HG03354 (cell line): ENCODE measurements around the gene LRRFIP2.
A peak's percentile ranks its signal among the peaks of the same experiment; 100 is the strongest.
"Not testable (repeated sequence)": the region's sequence is repeated elsewhere in the genome, so short reads cannot be mapped to it uniquely, and the experiment has no call there.

Source experiments
- ATAC-seq: cut with Tn5 transposase; IDR thresholded peaks from one replicate; pipeline ENCODE4 v1.9.1; 2021; ENCODE audit warnings: mild to moderate bottlenecking; ENCODE audit not compliant: unreplicated experiment, poor library complexity, severe bottlenecking

The LRRFIP2 gene

DNA sequence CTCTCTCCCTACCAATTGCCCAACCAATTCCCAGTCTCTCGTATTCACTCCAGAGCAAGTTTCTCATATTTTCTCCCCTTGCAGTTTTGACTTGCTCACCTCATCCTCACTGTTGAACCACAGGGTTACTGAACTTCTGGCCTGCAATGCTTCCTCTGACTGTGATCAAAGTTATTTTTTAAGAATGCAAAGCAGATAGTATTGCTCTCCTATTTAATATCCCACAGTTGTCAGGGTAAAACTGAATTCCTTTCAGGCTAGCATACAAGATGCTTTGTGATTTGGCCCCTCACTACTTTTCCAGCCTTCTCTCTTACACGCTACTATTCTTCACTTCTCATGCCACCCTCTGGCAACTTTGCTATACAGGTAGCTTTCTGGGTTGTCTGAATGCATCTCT is 80.9 kb downstream of the LRRFIP2 start:
- no peak for ATAC-seq

GRCh38 chr3:37092484-37092883 is 81.9 kb downstream of the LRRFIP2 start:
- no peak for ATAC-seq

DNA sequence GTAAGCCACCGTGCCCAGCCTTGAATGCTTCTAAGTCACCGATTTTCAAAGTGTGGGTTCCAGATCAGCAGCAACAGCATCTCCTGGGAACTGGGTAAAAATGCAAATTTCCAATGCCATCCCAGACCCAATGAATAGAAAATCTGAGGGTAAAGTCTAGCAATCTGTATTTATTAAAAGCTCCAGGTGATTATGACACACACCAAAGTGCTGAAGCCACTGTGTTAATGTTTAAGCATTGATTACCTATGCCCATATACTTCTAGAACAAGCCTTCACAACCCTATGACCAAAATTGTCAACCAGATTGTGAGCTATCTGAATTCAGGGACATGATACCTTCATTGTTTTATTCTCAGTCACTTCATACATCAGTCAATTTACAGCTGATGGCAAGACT is 86.5 kb downstream of the LRRFIP2 start:
- ATAC-seq: no peak

GRCh38 chr3:37086918-37087317 is 87.5 kb downstream of the LRRFIP2 start:
- ATAC-seq: no peak

GRCh38 chr3:37082317-37082716 is 92.1 kb downstream of the LRRFIP2 start:
- ATAC-seq: no peak

DNA sequence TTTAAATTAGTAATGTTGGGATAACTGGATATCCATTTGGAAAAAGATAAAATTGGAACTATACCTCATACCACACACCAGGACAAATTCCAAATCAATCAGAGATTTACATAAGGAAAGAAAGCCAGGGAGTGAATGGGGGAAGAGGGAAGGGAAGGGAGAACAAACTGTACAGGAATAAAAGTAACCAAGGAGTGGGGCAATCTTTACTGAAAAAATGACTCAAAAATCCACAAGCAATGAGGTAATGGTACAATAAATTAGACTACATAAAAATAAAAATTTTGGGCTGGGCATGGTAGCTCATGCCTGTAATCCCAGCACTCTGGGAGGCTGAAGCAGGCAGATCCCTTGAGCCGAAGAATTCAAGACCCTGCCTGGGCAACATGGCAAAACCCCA is 98.4 kb downstream of the LRRFIP2 start:
- no peak for ATAC-seq

DNA sequence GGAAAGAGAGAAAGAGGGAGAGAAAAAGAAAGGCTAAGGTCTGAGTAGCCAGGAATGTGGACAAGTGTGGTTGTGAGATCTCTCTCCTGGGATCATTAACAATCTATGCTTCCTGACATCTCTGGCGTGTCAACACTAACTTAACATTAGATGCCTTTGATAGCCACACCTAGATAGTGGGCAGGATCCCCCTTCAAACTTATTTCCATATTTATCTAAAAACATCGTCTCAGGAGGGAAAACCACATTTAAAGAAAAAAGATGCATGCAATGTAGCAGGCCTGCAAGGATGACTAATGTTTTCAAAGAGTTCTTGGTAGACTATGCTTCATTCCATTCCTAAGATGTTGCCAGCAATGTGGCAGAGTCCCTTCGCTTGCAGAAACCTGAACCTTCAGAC is 100.2 kb downstream of the LRRFIP2 start:
- ATAC-seq: no peak

- ATAC-seq: no peak
Measured at GRCh38 chr3:37072892-37073291, 101.5 kb downstream of the LRRFIP2 start.

DNA sequence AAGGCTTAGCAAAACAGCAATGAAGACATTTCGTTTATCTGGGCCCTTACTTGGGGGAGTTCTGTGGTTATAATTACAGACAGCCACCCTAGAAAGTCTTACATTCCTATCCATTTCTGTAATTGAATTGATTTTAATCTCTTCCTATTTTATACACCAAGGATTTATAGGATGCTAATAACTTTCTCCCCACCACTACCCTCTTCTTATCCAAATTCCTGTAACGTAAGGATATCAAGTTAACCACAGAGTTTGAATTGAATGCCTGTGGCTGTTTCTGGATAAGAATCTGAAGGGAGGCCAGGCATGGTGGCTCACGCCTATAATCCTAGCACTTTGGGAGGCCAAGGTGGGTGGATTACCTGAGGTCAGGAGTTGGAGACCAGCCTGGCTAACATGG is 102.5 kb downstream of the LRRFIP2 start:
- ATAC-seq: no peak

DNA sequence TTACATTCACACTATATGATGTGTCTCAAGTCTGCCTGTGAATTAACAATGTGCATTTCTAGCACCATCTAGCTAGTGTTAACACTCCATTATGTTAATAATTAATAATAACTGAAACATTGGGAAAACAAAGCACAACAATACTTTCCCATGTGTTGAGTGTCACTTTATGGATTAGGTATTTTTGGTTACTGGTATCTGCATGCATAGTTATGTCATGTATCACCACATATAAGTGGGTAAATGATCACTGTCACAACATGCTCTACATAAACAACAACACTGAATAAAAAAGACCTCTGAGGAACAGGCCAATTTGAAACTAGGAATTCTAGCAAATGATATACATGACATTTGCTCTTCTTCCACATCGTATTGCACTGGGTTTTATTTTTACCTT is 106.4 kb downstream of the LRRFIP2 start:
- no peak for ATAC-seq

GRCh38 chr3:37067577-37067976 is 106.8 kb downstream of the LRRFIP2 start:
- no peak for ATAC-seq

DNA sequence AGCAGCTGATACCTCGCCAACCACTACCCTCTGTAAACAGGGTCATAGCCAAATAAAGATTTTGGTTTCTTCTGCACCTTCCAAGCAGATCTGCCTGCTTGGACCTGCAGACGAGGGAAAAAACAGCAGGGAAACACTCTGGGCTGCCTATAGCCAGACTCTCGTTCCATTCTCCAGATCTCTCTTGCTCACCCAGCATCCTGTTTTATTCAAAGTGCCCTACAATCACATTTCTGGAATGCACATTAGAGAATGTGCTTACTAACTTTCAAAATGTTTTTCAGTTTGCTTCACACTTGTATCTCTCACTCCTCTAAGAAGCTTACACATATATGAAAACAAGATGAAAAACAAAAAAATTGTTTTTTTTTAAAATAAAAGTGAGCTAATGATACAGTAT is 109.6 kb downstream of the LRRFIP2 start:
- ATAC-seq: no peak

DNA sequence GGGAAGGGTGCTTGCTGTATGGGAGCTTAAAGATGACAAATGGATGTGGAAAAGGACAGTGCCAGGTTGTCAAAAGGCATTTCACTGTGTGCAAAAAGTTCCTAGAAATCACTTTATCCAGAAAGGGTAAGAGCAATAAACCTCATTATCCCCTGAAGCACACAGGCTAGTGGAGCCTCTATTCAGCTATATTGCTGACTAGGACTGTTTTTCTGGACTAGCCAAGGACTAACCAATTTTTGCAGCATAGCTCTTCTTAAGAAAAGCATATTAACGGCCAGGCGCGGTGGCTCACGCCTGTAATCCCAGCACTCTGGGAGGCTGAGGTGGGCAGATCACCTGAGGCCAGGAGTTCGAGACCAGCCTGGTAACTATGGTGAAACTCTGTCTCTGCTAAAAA is 116.3 kb downstream of the LRRFIP2 start:
- no peak for ATAC-seq

DNA sequence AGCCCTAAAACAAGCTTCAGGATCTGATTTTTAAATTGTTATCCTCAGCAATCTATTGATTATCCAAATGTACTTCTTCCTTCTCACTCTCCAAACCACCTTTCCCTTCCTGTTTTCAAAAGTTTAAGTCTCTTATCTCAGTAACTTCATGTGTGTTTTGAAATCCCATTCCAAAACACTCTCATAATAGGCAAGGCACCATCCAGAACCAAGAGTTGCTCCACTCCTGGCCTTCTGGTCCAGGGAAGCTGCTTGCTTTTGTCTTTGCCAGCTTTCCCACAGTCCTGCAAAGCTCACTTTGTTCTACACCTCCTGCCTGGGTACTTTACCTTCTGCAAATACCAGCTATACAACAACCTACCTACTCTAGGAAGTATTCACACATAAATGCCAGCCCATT is 117.6 kb downstream of the LRRFIP2 start:
- no peak for ATAC-seq

GRCh38 chr3:37055077-37055476 is 119.3 kb downstream of the LRRFIP2 start:
- ATAC-seq: not testable (repeated sequence)

- ATAC-seq: peak; percentile 76
Measured at GRCh38 chr3:37054370-37054769, 120.0 kb downstream of the LRRFIP2 start.

- ATAC-seq: no peak
Measured at GRCh38 chr3:37053753-37054152, 120.6 kb downstream of the LRRFIP2 start.

- no peak for ATAC-seq
Measured at GRCh38 chr3:37053337-37053736, 121.0 kb downstream of the LRRFIP2 start.

- no peak for ATAC-seq
Measured at GRCh38 chr3:37052860-37053259, 121.5 kb downstream of the LRRFIP2 start.

DNA sequence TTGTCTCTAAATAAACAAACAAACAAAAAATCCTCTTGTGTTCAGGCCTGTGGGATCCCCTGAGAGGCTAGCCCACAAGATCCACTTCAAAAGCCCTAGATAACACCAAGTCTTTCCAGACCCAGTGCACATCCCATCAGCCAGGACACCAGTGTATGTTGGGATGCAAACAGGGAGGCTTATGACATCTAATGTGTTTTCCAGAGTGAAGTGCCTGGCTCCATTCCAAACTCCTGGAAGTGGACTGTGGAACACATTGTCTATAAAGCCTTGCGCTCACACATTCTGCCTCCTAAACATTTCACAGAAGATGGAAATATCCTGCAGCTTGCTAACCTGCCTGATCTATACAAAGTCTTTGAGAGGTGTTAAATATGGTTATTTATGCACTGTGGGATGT is 124.1 kb downstream of the LRRFIP2 start:
- ATAC-seq: no peak

DNA sequence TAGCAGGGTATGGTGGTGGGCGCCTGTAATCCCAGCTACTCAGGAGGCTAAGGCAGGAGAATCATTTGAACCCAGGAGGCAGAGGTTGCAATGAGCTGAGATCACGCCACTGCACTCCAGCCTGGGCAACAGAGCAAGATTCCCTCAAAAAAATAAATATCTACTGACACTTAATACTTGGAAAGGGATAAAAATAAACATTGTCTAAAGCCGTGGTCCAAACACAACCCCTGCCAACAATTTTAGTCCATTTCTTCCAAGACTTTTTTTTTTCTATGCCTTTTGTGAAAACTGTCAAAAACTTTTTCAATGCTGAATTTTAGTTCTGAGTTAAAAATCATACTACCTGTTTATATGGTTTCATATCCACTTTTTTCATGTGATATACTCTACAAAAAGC is 131.7 kb downstream of the LRRFIP2 start:
- ATAC-seq: not testable (repeated sequence)

DNA sequence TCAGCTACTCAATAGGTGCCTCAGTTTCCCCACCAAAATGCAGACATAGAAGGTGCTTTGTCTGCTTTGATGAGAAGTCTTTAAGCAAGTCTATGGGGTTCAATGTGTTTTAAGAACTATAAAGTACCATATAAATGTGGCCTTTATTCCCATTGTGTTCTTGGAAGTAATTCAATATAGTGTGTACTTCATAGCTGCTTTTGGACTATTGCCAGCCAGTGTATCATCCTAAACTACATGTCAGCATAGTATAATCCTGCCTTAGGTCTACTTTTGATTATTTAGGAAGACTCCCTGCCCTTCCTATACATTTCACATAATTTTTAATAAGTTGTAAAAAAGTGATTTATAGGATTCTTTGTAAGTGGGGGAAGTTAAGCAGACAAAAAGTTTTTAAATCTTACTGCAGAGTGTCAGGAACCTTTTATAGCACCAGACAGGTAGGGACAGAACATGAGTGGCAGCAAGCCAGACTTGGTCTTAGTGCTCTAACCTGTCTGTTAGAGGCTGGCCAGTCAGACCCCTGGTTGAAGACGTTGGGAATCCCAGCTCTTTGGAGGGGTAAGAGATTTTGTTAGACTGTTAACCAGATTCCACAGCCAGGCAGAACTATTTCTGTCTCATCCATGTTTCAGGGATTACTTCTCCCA is 132.7 kb downstream of the LRRFIP2 start:
- no peak for ATAC-seq
